ENCODE data around the gene RYR1. TPM values are rescaled to one million over a fixed set of nuclear protein-coding genes. Genes with fewer than 3 reads are reported as not detected.

RYR1 gene
- total RNA-seq, 1 donor from 2014 or later = 0.32 TPM

DNA sequence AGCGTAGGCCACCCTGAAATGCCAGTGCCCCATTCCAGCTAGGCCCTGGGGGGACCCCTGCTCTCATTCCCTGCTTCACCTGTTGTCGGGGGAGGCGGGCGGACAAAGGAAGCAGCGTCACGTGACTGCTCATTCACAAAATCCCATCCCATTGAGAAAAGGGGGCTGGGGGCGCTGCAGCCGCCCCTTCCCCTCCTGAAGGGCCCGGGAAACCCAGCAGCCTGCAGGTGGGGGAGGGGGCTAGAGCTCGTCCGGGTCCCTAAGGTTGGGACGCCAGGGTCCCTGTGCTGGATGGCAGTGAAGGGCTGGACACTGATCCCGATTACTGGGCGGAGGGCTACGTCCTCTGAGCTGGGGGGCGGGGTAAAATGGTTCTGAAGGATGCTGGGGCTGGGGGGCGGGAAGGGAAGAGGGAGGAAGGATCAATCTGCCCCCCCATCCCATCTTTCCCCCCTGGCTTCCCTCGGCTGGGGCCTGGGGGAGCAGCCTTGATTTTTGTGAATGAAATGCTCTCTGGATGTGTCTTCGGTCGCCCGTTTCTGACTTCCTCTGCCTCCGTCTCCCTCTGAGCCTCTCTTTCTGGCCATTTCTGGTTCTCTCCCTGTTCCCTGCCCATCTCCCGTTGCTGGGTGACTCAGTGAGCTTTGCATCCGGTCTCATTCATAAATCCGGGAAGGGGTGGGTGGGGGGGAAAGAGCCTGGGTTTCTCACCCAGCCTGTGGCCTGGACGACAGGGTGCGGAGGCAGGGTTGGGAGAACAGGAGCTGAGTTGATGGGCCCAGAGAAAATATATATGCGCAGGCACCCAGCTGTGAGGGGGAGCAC lies 44.2 kb upstream of the RYR1 start:
- Mint-ChIP-seq H3K36me3 (ENCODE audit: low read depth, unreplicated experiment) (peaks cover 18% of the 10 kb centered on the region), H3K9me3 (ENCODE audit: unreplicated experiment) (peaks cover 3% of the 10 kb centered on the region), H3K4me1 (ENCODE audit: low read depth, unreplicated experiment) (peaks cover 15% of the 10 kb centered on the region), H3K27me3 (ENCODE audit: low read depth, unreplicated experiment) (peaks cover 2% of the 10 kb centered on the region), H3K27ac (ENCODE audit: unreplicated experiment) (peak overlapping the region; percentile 83), H3K4me3 (ENCODE audit: unreplicated experiment) (peak overlapping the region; percentile 92)
- Histone ChIP-seq H3K4me1 (ENCODE audit: insufficient read depth, low read length) (peaks cover 29% of the 10 kb centered on the region), H3K27ac (ENCODE audit: low read depth, low read length) (peak overlapping the region; percentile 84), H3K79me2 (ENCODE audit: insufficient read depth, low read length) (peaks cover 24% of the 10 kb centered on the region), H3K27me3 (ENCODE audit: insufficient read depth, low read length) (no peaks in the 10 kb centered on the region), H2AFZ (ENCODE audit: low read depth, low read length) (peak overlapping the region; percentile 51), H3K4me2 (ENCODE audit: low read length) (peak overlapping the region; percentile 97), H3K9me3 (ENCODE audit: insufficient read depth, low read depth, low read length) (no peaks in the 10 kb centered on the region), H4K20me1 (ENCODE audit: insufficient read depth, low read length) (peaks cover 32% of the 10 kb centered on the region), H3K9ac (ENCODE audit: low read length) (peak overlapping the region; percentile 90), H3K36me3 (ENCODE audit: insufficient read depth, low read length) (peaks cover 14% of the 10 kb centered on the region), H3K4me3 (ENCODE audit: insufficient read depth, low read depth, low read length) (peak overlapping the region; percentile 89)
- FAIRE-seq = no peak
- DNase-seq (ENCODE audit: low read depth) = peak; percentile 74
- TF ChIP-seq, protein P1, sequence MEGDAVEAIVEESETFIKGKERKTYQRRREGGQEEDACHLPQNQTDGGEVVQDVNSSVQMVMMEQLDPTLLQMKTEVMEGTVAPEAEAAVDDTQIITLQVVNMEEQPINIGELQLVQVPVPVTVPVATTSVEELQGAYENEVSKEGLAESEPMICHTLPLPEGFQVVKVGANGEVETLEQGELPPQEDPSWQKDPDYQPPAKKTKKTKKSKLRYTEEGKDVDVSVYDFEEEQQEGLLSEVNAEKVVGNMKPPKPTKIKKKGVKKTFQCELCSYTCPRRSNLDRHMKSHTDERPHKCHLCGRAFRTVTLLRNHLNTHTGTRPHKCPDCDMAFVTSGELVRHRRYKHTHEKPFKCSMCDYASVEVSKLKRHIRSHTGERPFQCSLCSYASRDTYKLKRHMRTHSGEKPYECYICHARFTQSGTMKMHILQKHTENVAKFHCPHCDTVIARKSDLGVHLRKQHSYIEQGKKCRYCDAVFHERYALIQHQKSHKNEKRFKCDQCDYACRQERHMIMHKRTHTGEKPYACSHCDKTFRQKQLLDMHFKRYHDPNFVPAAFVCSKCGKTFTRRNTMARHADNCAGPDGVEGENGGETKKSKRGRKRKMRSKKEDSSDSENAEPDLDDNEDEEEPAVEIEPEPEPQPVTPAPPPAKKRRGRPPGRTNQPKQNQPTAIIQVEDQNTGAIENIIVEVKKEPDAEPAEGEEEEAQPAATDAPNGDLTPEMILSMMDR (IDR thresholded peaks at IDR 0.05; ENCODE audit: insufficient read depth, low read depth, low read length) = no peak
- TF ChIP-seq EZH2 (IDR thresholded peaks at IDR 0.05; ENCODE audit: insufficient read depth, low read length) = no peak

DNA sequence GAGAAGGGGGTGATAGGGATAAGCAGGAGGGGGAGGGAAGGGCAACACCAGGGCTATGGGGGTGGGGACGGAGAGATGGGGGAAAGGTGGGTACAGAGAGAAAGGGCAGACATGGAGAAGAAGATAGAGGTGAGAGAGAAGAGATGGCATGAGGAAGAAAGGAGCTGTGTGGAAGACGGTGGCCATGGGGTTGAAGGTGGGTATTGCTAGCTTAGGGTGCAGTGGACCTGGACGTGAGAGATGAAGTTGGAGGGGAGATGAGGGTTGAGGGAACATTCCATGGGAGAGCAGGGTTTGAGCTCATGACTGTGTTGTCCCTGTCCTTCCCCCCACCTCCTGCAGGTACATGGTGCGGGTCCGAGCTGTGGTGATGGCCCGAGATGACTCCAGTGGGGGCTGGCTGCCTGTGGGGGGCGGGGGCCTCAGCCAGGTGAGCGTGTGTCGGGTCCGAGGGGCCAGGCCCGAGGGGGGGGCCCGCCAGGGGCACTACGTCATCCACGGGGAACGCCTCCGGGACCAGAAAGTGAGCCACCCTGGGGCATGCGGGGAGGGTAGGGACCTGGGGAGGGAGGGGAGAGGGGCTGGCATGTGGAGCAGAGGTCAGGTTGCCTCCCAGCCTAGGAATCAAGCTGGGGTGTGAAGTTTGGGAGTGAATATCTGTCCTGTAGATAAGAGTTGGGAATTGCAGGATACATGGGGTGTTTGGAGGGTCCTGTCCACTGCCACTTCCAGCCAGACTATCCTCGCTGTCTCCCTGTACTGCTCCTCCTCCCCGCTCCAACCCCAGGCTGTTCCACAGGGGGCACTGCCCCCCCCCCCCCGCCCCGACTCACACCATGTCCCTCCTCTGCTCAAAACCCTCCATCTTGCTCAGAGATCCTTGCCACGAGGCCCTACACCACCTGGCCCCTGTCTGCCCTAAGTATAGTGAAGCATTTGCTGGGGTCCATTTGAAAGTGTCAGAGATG lies 43.2 kb upstream of the RYR1 start:
- peaks cover 15% of the 10 kb centered on the region for H3K4me1 Mint-ChIP-seq (ENCODE audit: low read depth, unreplicated experiment)

More for the DNA sequence above, 43.2 kb upstream of the RYR1 start:
- Histone ChIP-seq H3K9me3 (ENCODE audit: insufficient read depth, low read depth, low read length) (no peaks in the 10 kb centered on the region), H3K79me2 (ENCODE audit: insufficient read depth, low read length) (peaks cover 24% of the 10 kb centered on the region), H3K4me2 (ENCODE audit: low read length) (peak overlapping the region; percentile 97), H3K27me3 (ENCODE audit: insufficient read depth, low read length) (no peaks in the 10 kb centered on the region), H3K36me3 (ENCODE audit: insufficient read depth, low read length) (peaks cover 14% of the 10 kb centered on the region), H3K9ac (ENCODE audit: low read length) (peak overlapping the region; percentile 90), H3K4me1 (ENCODE audit: insufficient read depth, low read length) (peaks cover 29% of the 10 kb centered on the region), H3K27ac (ENCODE audit: low read depth, low read length) (peak overlapping the region; percentile 54), H2AFZ (ENCODE audit: low read depth, low read length) (peak overlapping the region; percentile 30), H3K4me3 (ENCODE audit: insufficient read depth, low read depth, low read length) (peak overlapping the region; percentile 89), H4K20me1 (ENCODE audit: insufficient read depth, low read length) (peaks cover 29% of the 10 kb centered on the region)
- no peak for DNase-seq (ENCODE audit: low read depth)
- Mint-ChIP-seq H3K4me3 (ENCODE audit: unreplicated experiment) (peak overlapping the region; percentile 92), H3K27ac (ENCODE audit: unreplicated experiment) (peak overlapping the region; percentile 93), H3K9me3 (ENCODE audit: unreplicated experiment) (peaks cover 3% of the 10 kb centered on the region), H3K27me3 (ENCODE audit: low read depth, unreplicated experiment) (peaks cover 5% of the 10 kb centered on the region), H3K36me3 (ENCODE audit: low read depth, unreplicated experiment) (peaks cover 20% of the 10 kb centered on the region)
- FAIRE-seq = no peak
- TF ChIP-seq, protein P1 (IDR thresholded peaks at IDR 0.05; ENCODE audit: insufficient read depth, low read depth, low read length) = no peak
- no peak for TF ChIP-seq EZH2 (IDR thresholded peaks at IDR 0.05; ENCODE audit: insufficient read depth, low read length)

Measured in astrocyte (in vitro differentiated cells and primary cell).